H1 (cell line): ENCODE measurements around the gene RASA1. TPM values are rescaled to one million over a fixed set of nuclear protein-coding genes. Genes with fewer than 3 reads are reported as not detected.

Experiments used
- CTCF ChIA-PET: fragments of 300-600 bp; sonication (Branson Sonifier 250); formaldehyde crosslinking; loops from one replicate; lab custom pipeline; 2021; ENCODE audit not compliant: partially characterized antibody; lab: Charles Lee
- POLR2A ChIA-PET: fragments of 300-600 bp; sonication (Branson Sonifier 250); formaldehyde crosslinking; loops from one replicate; lab custom pipeline; 2021; ENCODE audit warnings: inconsistent platforms; ENCODE audit not compliant: partially characterized antibody; lab: Charles Lee
- DNase-seq, 2 experiments: peaks; one replicate each; pipeline versions ENCODE4 v3.0.0 to v3.0.0-alpha.2; 2010 to 2022; ENCODE audit warnings: low spot score in 2 of 2, low read depth in 1 of 2, mixed read lengths in 1 of 2
- FAIRE-seq: peaks from 2 replicates; lab custom pipeline; 2011; peaks lifted over from hg19 to GRCh38; lab: Jason Lieb, UNC
- H2AFZ ChIP-seq: 2 replicates; pipeline ENCODE4 v1.8.1; 2012; ENCODE audit warnings: low read length, inconsistent platforms
- H2AK5ac ChIP-seq: 2 replicates; pipeline ENCODE4 v1.6.1; 2013; ENCODE audit warnings: low read depth, low read length
- H2BK120ac ChIP-seq: replicated peaks from 2 replicates; pipeline ENCODE3; 2013; ENCODE audit warnings: low read depth, low read length, inconsistent platforms
- H2BK12ac ChIP-seq: 2 replicates; pipeline ENCODE4 v1.6.1; 2013; ENCODE audit warnings: low read depth, low read length
- H2BK15ac ChIP-seq: 2 replicates; pipeline ENCODE4 v1.6.1; 2013; ENCODE audit warnings: low read length
- H2BK20ac ChIP-seq: 2 replicates; pipeline ENCODE4 v1.6.1; 2013; ENCODE audit warnings: low read length
- H2BK5ac ChIP-seq: 2 replicates; pipeline ENCODE4 v1.6.1; 2013; ENCODE audit warnings: low read depth, low read length
- H3K14ac ChIP-seq: 2 replicates; pipeline ENCODE4 v1.6.1; 2013; ENCODE audit warnings: inconsistent platforms; ENCODE audit not compliant: insufficient read length
- H3K18ac ChIP-seq: 2 replicates; pipeline ENCODE4 v1.6.1; 2013; ENCODE audit warnings: low read length; ENCODE audit errors: extremely low read depth
- H3K23ac ChIP-seq: 2 replicates; pipeline ENCODE4 v1.6.1; 2013; ENCODE audit warnings: inconsistent platforms; ENCODE audit not compliant: insufficient read length
- H3K23me2 ChIP-seq: 2 replicates; pipeline ENCODE4 v1.6.1; 2013; ENCODE audit warnings: low read depth, low read length
- H3K27ac ChIP-seq: 2 replicates; pipeline ENCODE4 v1.6.1; 2011; ENCODE audit warnings: low read depth, low read length, inconsistent platforms
- H3K27me3 ChIP-seq, 4 experiments: replicated peaks in 1 of 4; 1 replicate in 1 of 4; 2 replicates in 3 of 4; pipeline versions ENCODE4 v1.6.1 to v1.8.1; 2011 to 2013; ENCODE audit warnings: low read length in 3 of 4, mild to moderate bottlenecking in 3 of 4, inconsistent platforms in 2 of 4, mixed read lengths in 2 of 4, moderate library complexity in 1 of 4; ENCODE audit not compliant: control insufficient read depth in 3 of 4, insufficient read depth in 3 of 4; ENCODE audit errors: extremely low read depth in 1 of 4
- H3K36me3 ChIP-seq, 4 experiments: 2 replicates each; pipeline versions ENCODE4 v1.6.1 to v1.8.1; 2011 to 2013; ENCODE audit warnings: mild to moderate bottlenecking in 4 of 4, low read length in 3 of 4, moderate library complexity in 2 of 4, control low read depth in 1 of 4, inconsistent platforms in 1 of 4; ENCODE audit not compliant: insufficient read depth in 4 of 4, control insufficient read depth in 2 of 4
- H3K4ac ChIP-seq: replicated peaks from 2 replicates; pipeline ENCODE3; 2013; ENCODE audit warnings: low read length, low read depth, mixed read lengths, inconsistent platforms; ENCODE audit not compliant: insufficient read length
- H3K4me1 ChIP-seq, 4 experiments: replicated peaks in 1 of 4; 1 replicate in 1 of 4; 2 replicates in 3 of 4; pipeline versions ENCODE4 v1.6.1 to v1.8.1; 2011 to 2013; ENCODE audit warnings: low read length in 3 of 4, inconsistent platforms in 2 of 4, mixed read lengths in 1 of 4; ENCODE audit not compliant: insufficient read depth in 4 of 4, control insufficient read depth in 3 of 4
- H3K4me2 ChIP-seq, 2 experiments: 2 replicates each; pipeline versions ENCODE4 v1.6.1 to v1.8.1; 2011 to 2013; ENCODE audit warnings: low read depth in 2 of 2, low read length in 2 of 2, control low read depth in 1 of 2, inconsistent platforms in 1 of 2, mild to moderate bottlenecking in 1 of 2; ENCODE audit not compliant: insufficient read depth in 1 of 2
- H3K4me3 ChIP-seq, 4 experiments: fragments of 200-600, 300-600 bp in 1 of 4; sonication (generic), shearing (Covaris generic), sonication (Bioruptor Twin) in 1 of 4; 2 replicates each; pipeline versions ENCODE4 v1.5.1 to v1.8.1; 2011 to 2016; ENCODE audit warnings: low read length in 4 of 4, low read depth in 3 of 4, control low read depth in 2 of 4, inconsistent platforms in 2 of 4, mild to moderate bottlenecking in 2 of 4, mixed read lengths in 1 of 4, moderate library complexity in 1 of 4; ENCODE audit not compliant: insufficient read depth in 2 of 4; ENCODE audit errors: extremely low read depth in 1 of 4
- H3K56ac ChIP-seq: replicated peaks from 2 replicates; pipeline ENCODE3; 2013; ENCODE audit warnings: low read depth, mild to moderate bottlenecking, mixed read lengths, low read length, inconsistent platforms; ENCODE audit not compliant: insufficient read length
- H3K79me1 ChIP-seq: 2 replicates; pipeline ENCODE4 v1.6.1; 2013; ENCODE audit warnings: low read depth, low read length, control low read depth
- H3K79me2 ChIP-seq, 2 experiments: 2 replicates each; pipeline versions ENCODE4 v1.6.1 to v1.8.1; 2012 to 2013; ENCODE audit warnings: low read length in 2 of 2, mild to moderate bottlenecking in 2 of 2, inconsistent platforms in 1 of 2; ENCODE audit not compliant: insufficient read depth in 2 of 2, control insufficient read depth in 1 of 2
- H3K9ac ChIP-seq, 4 experiments: replicated peaks in 1 of 4; 1 replicate in 1 of 4; 2 replicates in 3 of 4; pipeline versions ENCODE4 v1.6.1 to v1.8.1; 2011 to 2013; ENCODE audit warnings: low read depth in 3 of 4, low read length in 3 of 4, control low read depth in 2 of 4, mild to moderate bottlenecking in 2 of 4, moderate library complexity in 2 of 4, inconsistent platforms in 1 of 4; ENCODE audit errors: extremely low read depth in 1 of 4
- H3K9me3 ChIP-seq, 2 experiments: 2 replicates each; pipeline versions ENCODE4 v1.6.1 to v1.8.1; 2012 to 2013; ENCODE audit warnings: mild to moderate bottlenecking in 2 of 2, moderate library complexity in 2 of 2, control low read depth in 1 of 2, inconsistent platforms in 1 of 2, low read depth in 1 of 2, low read length in 1 of 2, mixed read lengths in 1 of 2; ENCODE audit not compliant: insufficient read depth in 2 of 2
- H4K20me1 ChIP-seq, 2 experiments: replicated peaks in 1 of 2; 2 replicates each; pipeline versions ENCODE3 to v1.8.1; 2011 to 2013; ENCODE audit warnings: inconsistent platforms in 2 of 2, low read length in 2 of 2, mild to moderate bottlenecking in 1 of 2; ENCODE audit not compliant: insufficient read depth in 2 of 2, control insufficient read depth in 1 of 2
- H4K5ac ChIP-seq: 2 replicates; pipeline ENCODE4 v1.6.1; 2013; ENCODE audit warnings: low read length, low read depth, mixed read lengths, inconsistent platforms; ENCODE audit not compliant: insufficient read length
- H4K8ac ChIP-seq: 2 replicates; pipeline ENCODE4 v1.8.0; 2013; ENCODE audit warnings: mild to moderate bottlenecking, moderate library complexity, low read length, inconsistent platforms; ENCODE audit not compliant: insufficient read depth; ENCODE audit errors: extremely low read depth
- H4K91ac ChIP-seq: replicated peaks from 2 replicates; pipeline ENCODE3; 2013; ENCODE audit warnings: low read length, mixed read lengths, inconsistent platforms; ENCODE audit not compliant: insufficient read length
- ATF2 ChIP-seq: IDR thresholded peaks from 2 replicates; pipeline ENCODE4 v1.6.1; 2012; ENCODE audit warnings: low read length, inconsistent platforms
- CBX5 ChIP-seq: fragments of 300-800, 300-1000 bp; sonication (generic); IDR thresholded peaks from 2 replicates; pipeline ENCODE4 v1.7.1; 2016; ENCODE audit warnings: antibody characterized with exemption, low read length, low read depth
- CTBP2 ChIP-seq: IDR thresholded peaks from 2 replicates; pipeline ENCODE4 v1.7.0; 2011; ENCODE audit warnings: borderline replicate concordance, mild to moderate bottlenecking, moderate library complexity, mixed read lengths, low read length; ENCODE audit not compliant: insufficient read depth, insufficient read length
- E2F6 ChIP-seq: IDR thresholded peaks from 2 replicates; pipeline ENCODE4 v1.6.1; 2012; ENCODE audit warnings: inconsistent platforms
- KDM4A ChIP-seq: IDR thresholded peaks from one replicate; pipeline ENCODE4 v1.7.1; 2012; ENCODE audit warnings: low read depth, mild to moderate bottlenecking, moderate library complexity, low read length, inconsistent platforms; ENCODE audit not compliant: severe bottlenecking
- MAFK ChIP-seq: IDR thresholded peaks from 2 replicates; pipeline ENCODE4 v1.6.1; 2012; ENCODE audit warnings: low read depth, mild to moderate bottlenecking, improper control_type of control experiment, low read length
- SIRT6 ChIP-seq: IDR thresholded peaks from one replicate; pipeline ENCODE4 v1.7.1; 2012; ENCODE audit warnings: low read length, inconsistent platforms
- TCF12 ChIP-seq: IDR thresholded peaks from 2 replicates; pipeline ENCODE4 v1.6.1; 2011; ENCODE audit warnings: low read depth, mild to moderate bottlenecking, low read length
- WGBS, 2 experiments: shearing (Covaris generic) in 1 of 2; methylation state at CpG; one replicate each; pipeline versions ENCODE4 v1.1.6 to v1.1.7; 2013 to 2015; ENCODE audit warnings: low lambda C conversion rate in 2 of 2, mixed read lengths in 2 of 2, inconsistent platforms in 1 of 2, low coverage in 1 of 2, missing lambda C conversion rate in 1 of 2; ENCODE audit not compliant: insufficient replicate concordance in 2 of 2, insufficient coverage in 1 of 2, insufficient read length in 1 of 2; ENCODE audit errors: extremely low coverage in 1 of 2, missing lambda C conversion rate in 1 of 2; 5-methylcytosine and 5-hydroxymethylcytosine counted together
- polyA plus RNA-seq, 7 experiments: library from polyadenylated mRNA; depleted of rRNA in 3 of 7; stranded (reverse) in 5 of 7; unstranded in 2 of 7; fragments of >200 nt in 5 of 7; fragments of 200-250 nt in 2 of 7; gene quantifications; 1 replicate in 5 of 7; 2 replicates in 1 of 7; 4 replicates in 1 of 7; pipeline versions ENCODE4 v1.2.1 to v1.2.3, GENCODE V29; 2011 to 2013; ENCODE audit warnings: missing spikeins in 2 of 7, mixed read lengths in 2 of 7
- total RNA-seq: library from RNA; stranded (reverse); fragmentation: NEBNext Ultra II Directional; extraction: Animal tissue kit (Norgen Biotek cat#: 25700); gene quantifications from 2 replicates; pipeline ENCODE4 v1.2.1, GENCODE V29; 2021

Gene RASA1
- total and polyA plus RNA-seq, 2 of the 8 experiments (the other 6 are each of a cell fraction or from before 2014, with no cell fraction given), result 15.9 to 33.8 TPM

DNA sequence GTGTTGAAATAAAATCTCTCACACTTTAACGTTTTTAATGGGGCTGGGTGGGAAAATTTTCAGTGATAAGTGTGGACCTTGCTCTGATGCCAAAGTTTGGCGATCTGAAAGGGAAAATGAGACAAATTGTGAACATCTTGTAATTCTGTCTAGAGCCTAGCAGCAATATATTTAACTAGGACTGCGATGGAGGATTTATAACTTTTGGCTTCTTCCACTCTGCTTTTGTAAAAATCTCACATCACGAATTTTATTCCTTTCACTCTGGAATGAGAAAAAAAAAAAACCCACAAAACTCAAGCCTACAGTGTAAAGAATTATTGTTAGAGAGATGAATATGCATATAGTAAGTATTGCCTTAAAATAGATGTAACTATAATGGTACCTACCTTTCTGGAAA lies 125.1 kb downstream of the RASA1 start:
- H3K27ac ChIP-seq, result no peak overlapping the region
- no peak overlapping the region for H3K56ac ChIP-seq
- H2AK5ac ChIP-seq, result no peak overlapping the region
- no peaks in the 10 kb centered on the region for H3K79me2 ChIP-seq
- H2BK15ac ChIP-seq, result no peak overlapping the region
- no peak overlapping the region for H3K4ac ChIP-seq
- no peak overlapping the region for H3K4me3 ChIP-seq
- H2BK120ac ChIP-seq, result no peak overlapping the region
- H3K9me3 ChIP-seq, result no peaks in the 10 kb centered on the region
- no peak overlapping the region for H3K9ac ChIP-seq
- H3K18ac ChIP-seq, result no peak overlapping the region
- H3K79me1 ChIP-seq, result no peaks in the 10 kb centered on the region
- no peak for DNase-seq
- H3K14ac ChIP-seq, result no peak overlapping the region
- FAIRE-seq, result no peak
- H3K23me2 ChIP-seq, result no peaks in the 10 kb centered on the region
- no peak overlapping the region for H2AFZ ChIP-seq
- peaks cover 9 to 90% (median 62%) of the 10 kb centered on the region in 4 experiments for H3K36me3 ChIP-seq
- ChIA-PET CTCF (no interaction called here), POLR2A (interaction anchor here (0.6 kb wide), 1 partner anchor 15 kb away, joined by 5 read pairs; no protein-coding TSS in a partner anchor)
- no peak overlapping the region for H2BK5ac ChIP-seq
- no peak overlapping the region for H3K23ac ChIP-seq
- H3K4me2 ChIP-seq, result no peak overlapping the region
- no peak overlapping the region for H4K91ac ChIP-seq
- no peak overlapping the region for H2BK12ac ChIP-seq
- H3K27me3 ChIP-seq, result peaks cover 0 to 1% (median 0%) of the 10 kb centered on the region in 4 experiments; a peak in 1 of 7 replicates
- no peaks in the 10 kb centered on the region for H3K4me1 ChIP-seq
- no peak overlapping the region for H4K5ac ChIP-seq
- 92% methylated on average over 4 of the region's 4 CpGs; no CpG with 5 or more reads in 1 of the 2 experiments for WGBS, 2 experiments
- H4K20me1 ChIP-seq, result peaks cover 0 to 3% of the 10 kb centered on the region in 2 experiments
- no peak overlapping the region for H2BK20ac ChIP-seq
- no peak overlapping the region for H4K8ac ChIP-seq
- TF ChIP-seq SIRT6 (no peak), CTBP2 (no peak), CBX5 (no peak), E2F6 (no peak), MAFK (no peak), TCF12 (no peak), ATF2 (no peak), KDM4A (no peak)
